MM.1S (cell line): Measurements from ENCODE around the gene C3orf20.

Source experiments
- CTCF ChIP-seq: fragments of 300-600 bp; sonication (generic); IDR thresholded peaks from 2 replicates; pipeline ENCODE4 v1.5.1; 2016; ENCODE audit warnings: antibody characterized with exemption, low read length, mixed read lengths
- EZH2 ChIP-seq: fragments of 300-600 bp; sonication (generic); optimal IDR thresholded peaks from 2 replicates; pipeline ENCODE3; 2017; ENCODE audit warnings: low read depth, mild to moderate bottlenecking, antibody characterized with exemption, low read length, mixed read lengths

- TF ChIP-seq CTCF (no peak), EZH2 (no peak)
These were observed 104.2 kb downstream of the C3orf20 start for GRCh38 chr3:14779069-14779685.
